SU-DHL-6 (cell line): ENCODE measurements around the gene PPARD.

Experiments used
- H2AFZ ChIP-seq: fragments of 200-600 bp; sonication (generic); 2 replicates; pipeline ENCODE4 v1.6.1; 2014; ENCODE audit warnings: low read depth, mild to moderate bottlenecking, moderate library complexity, mixed read lengths, antibody characterized with exemption, low read length; ENCODE audit not compliant: severe bottlenecking
- H3F3A ChIP-seq: fragments of 200-600 bp; shearing (Covaris generic); 2 replicates; pipeline ENCODE4 v1.6.0; 2016; ENCODE audit warnings: antibody characterized with exemption, mild to moderate bottlenecking; ENCODE audit not compliant: insufficient read depth
- H3K27ac ChIP-seq: fragments of 200-600 bp; sonication (generic); 2 replicates; pipeline ENCODE4 v1.5.1; 2016; ENCODE audit warnings: low read depth, mild to moderate bottlenecking, low read length, moderate library complexity, mixed read lengths
- H3K27me3 ChIP-seq: fragments of 200-600 bp; sonication (generic), shearing (Covaris generic); 2 replicates; pipeline ENCODE4 v1.6.0; 2014; ENCODE audit warnings: mild to moderate bottlenecking, low read length
- H3K36me3 ChIP-seq: fragments of 200-600 bp; sonication (generic); 2 replicates; pipeline ENCODE4 v1.6.1; 2014; ENCODE audit warnings: mild to moderate bottlenecking, low read length, mixed read lengths
- H3K4me2 ChIP-seq: fragments of 300-600, 200-600 bp; shearing (Covaris generic), sonication (generic); 2 replicates; pipeline ENCODE4 v1.6.0; 2014; ENCODE audit warnings: low read length, low read depth, mild to moderate bottlenecking; ENCODE audit not compliant: poor library complexity, severe bottlenecking
- H3K4me3 ChIP-seq: fragments of 200-600 bp; sonication (generic); 2 replicates; pipeline ENCODE4 v1.5.1; 2014; ENCODE audit warnings: antibody characterized with exemption, low read length, mild to moderate bottlenecking, mixed read lengths; ENCODE audit not compliant: insufficient read depth, poor library complexity, severe bottlenecking
- H3K79me2 ChIP-seq: fragments of 200-600 bp; sonication (generic); 2 replicates; pipeline ENCODE4 v1.6.1; 2014; ENCODE audit warnings: mild to moderate bottlenecking, low read length, moderate library complexity; ENCODE audit not compliant: insufficient read depth
- H3K9ac ChIP-seq: fragments of 200-600 bp; sonication (generic); 2 replicates; pipeline ENCODE4 v1.7.0; 2014; ENCODE audit warnings: mild to moderate bottlenecking, low read length
- H3K9me2 ChIP-seq: fragments of 200-600 bp; sonication (generic); replicated peaks from 2 replicates; pipeline ENCODE4 v1.6.1; 2014; ENCODE audit warnings: low read length; ENCODE audit not compliant: insufficient read depth
- H3K9me3 ChIP-seq: fragments of 200-600 bp; sonication (generic); 2 replicates; pipeline ENCODE4 v1.6.1; 2014; ENCODE audit warnings: low read length, mixed read lengths; ENCODE audit not compliant: insufficient read depth
- H4K20me1 ChIP-seq: fragments of 200-600 bp; sonication (generic); 2 replicates; pipeline ENCODE4 v1.6.1; 2014; ENCODE audit warnings: low read depth, mild to moderate bottlenecking, antibody characterized with exemption, low read length, moderate library complexity, mixed read lengths
- EZH2phosphoT487 ChIP-seq: fragments of 200-600 bp; sonication (generic), shearing (Covaris generic); conservative IDR thresholded peaks from 2 replicates; pipeline ENCODE4 v1.6.1; 2018; ENCODE audit warnings: mild to moderate bottlenecking, antibody characterized with exemption, low read length, moderate library complexity, mixed read lengths
- TF ChIP-seq, protein P1 (sequence below): fragments of 200-600 bp; sonication (generic); IDR thresholded peaks from one replicate; pipeline ENCODE4 v1.5.1; 2017; ENCODE audit warnings: antibody characterized with exemption, mild to moderate bottlenecking, low read length, moderate library complexity; ENCODE audit not compliant: insufficient read depth, poor library complexity, severe bottlenecking

PPARD gene

GRCh38 chr6:35392773-35393672 lies 50.7 kb downstream of the PPARD start:
- Histone ChIP-seq H3K4me3 (no peak overlapping the region), H3K4me2 (no peak overlapping the region), H3K79me2 (no peaks in the 10 kb centered on the region)

GRCh38 chr6:35396991-35397390 lies 54.6 kb downstream of the PPARD start:
- Histone ChIP-seq H3K9me2 (no peaks in the 10 kb centered on the region), H3K9ac (no peak overlapping the region), H3K27ac (no peak overlapping the region), H4K20me1 (no peaks in the 10 kb centered on the region), H3K4me3 (no peak overlapping the region), H3K79me2 (no peaks in the 10 kb centered on the region), H2AFZ (no peak overlapping the region), H3F3A (no peaks in the 10 kb centered on the region), H3K9me3 (no peaks in the 10 kb centered on the region), H3K36me3 (no peaks in the 10 kb centered on the region), H3K27me3 (no peaks in the 10 kb centered on the region), H3K4me2 (no peak overlapping the region)
- TF ChIP-seq EZH2phosphoT487 = no peak
- TF ChIP-seq, protein P1, sequence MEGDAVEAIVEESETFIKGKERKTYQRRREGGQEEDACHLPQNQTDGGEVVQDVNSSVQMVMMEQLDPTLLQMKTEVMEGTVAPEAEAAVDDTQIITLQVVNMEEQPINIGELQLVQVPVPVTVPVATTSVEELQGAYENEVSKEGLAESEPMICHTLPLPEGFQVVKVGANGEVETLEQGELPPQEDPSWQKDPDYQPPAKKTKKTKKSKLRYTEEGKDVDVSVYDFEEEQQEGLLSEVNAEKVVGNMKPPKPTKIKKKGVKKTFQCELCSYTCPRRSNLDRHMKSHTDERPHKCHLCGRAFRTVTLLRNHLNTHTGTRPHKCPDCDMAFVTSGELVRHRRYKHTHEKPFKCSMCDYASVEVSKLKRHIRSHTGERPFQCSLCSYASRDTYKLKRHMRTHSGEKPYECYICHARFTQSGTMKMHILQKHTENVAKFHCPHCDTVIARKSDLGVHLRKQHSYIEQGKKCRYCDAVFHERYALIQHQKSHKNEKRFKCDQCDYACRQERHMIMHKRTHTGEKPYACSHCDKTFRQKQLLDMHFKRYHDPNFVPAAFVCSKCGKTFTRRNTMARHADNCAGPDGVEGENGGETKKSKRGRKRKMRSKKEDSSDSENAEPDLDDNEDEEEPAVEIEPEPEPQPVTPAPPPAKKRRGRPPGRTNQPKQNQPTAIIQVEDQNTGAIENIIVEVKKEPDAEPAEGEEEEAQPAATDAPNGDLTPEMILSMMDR = no peak

More at GRCh38 chr6:35392773-35393672, 50.7 kb downstream of the PPARD start:
- Histone ChIP-seq H3K9me3 (no peaks in the 10 kb centered on the region), H4K20me1 (no peaks in the 10 kb centered on the region), H3K9ac (no peak overlapping the region), H2AFZ (no peak overlapping the region), H3K27ac (no peak overlapping the region), H3K36me3 (no peaks in the 10 kb centered on the region), H3F3A (no peaks in the 10 kb centered on the region), H3K27me3 (no peaks in the 10 kb centered on the region), H3K9me2 (no peaks in the 10 kb centered on the region)
- TF ChIP-seq, protein P1 = no peak
- TF ChIP-seq EZH2phosphoT487 = no peak

DNA sequence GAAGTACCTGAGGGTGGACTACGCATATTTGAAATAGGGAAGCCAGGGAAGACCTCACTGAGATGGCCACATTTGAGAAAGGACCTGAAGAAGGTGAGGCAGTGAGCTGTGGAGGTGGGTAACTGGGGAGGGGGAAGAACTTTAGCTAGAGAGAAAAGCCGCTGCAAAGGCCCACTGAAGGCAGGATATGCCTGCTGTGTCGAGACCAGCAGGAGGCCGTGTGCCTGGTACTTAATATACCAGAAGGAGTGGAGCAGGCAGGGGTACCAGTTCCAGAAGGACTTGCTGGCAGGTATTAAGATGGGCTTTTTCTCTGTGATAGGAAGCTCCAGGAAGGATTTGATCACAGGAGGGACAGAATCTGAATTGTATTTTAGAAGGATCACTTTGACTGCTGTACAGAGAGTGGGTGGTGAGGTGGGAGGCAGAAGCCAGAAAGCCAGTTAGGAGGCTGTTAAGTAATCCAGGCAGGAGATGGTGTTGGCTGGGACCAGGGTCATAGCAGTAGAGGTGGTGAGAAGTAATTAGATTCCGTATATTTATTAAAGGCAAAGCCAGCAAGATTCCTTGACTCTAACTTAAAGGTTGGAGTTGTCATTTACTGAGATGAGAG lies 55.6 kb downstream of the PPARD start:
- H3K4me3 ChIP-seq = no peak overlapping the region
- H3K9me3 ChIP-seq = no peaks in the 10 kb centered on the region
- no peaks in the 10 kb centered on the region for H3K79me2 ChIP-seq
- no peaks in the 10 kb centered on the region for H4K20me1 ChIP-seq
- no peak overlapping the region for H3K27ac ChIP-seq
- no peaks in the 10 kb centered on the region for H3K36me3 ChIP-seq
- no peaks in the 10 kb centered on the region for H3F3A ChIP-seq
- H3K9ac ChIP-seq = no peak overlapping the region
- H3K9me2 ChIP-seq = no peaks in the 10 kb centered on the region
- no peak overlapping the region for H3K4me2 ChIP-seq
- no peak overlapping the region for H2AFZ ChIP-seq
- TF ChIP-seq EZH2phosphoT487 = no peak
- H3K27me3 ChIP-seq = no peaks in the 10 kb centered on the region

DNA sequence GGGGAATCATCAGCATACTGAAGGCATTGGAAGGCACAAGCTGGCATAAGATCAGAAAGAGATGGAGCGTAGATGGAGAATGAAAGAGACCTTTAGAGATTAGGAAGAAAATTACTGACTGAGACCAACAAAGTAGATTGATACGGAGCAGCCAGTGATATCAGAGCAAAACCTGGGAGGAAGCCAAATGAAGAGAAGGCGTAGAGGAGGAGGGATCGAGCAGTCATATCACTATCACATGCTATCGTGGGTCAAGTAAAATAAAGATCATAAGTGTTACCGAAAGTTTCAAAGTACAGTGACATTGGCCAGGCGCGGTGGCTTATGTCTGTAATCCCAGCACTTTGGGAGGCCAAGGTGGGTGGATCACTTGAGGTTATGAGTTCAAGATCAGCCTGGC lies 56.2 kb downstream of the PPARD start:
- no peaks in the 10 kb centered on the region for H3K36me3 ChIP-seq

More for the DNA sequence above, 56.2 kb downstream of the PPARD start:
- no peaks in the 10 kb centered on the region for H3K27me3 ChIP-seq
- no peaks in the 10 kb centered on the region for H3K9me3 ChIP-seq
- H2AFZ ChIP-seq = no peak overlapping the region
- TF ChIP-seq, protein P1 = no peak
- TF ChIP-seq EZH2phosphoT487 = no peak
- no peaks in the 10 kb centered on the region for H3K9me2 ChIP-seq
- H3K4me2 ChIP-seq = no peak overlapping the region
- H3K27ac ChIP-seq = no peak overlapping the region
- H3K79me2 ChIP-seq = no peaks in the 10 kb centered on the region
- no peak overlapping the region for H3K4me3 ChIP-seq
- no peaks in the 10 kb centered on the region for H3F3A ChIP-seq
- no peaks in the 10 kb centered on the region for H4K20me1 ChIP-seq
- no peak overlapping the region for H3K9ac ChIP-seq
